HG02870 (cell line): Measurements from ENCODE around the gene TMEM184B.
"Not testable (repeated sequence)": the region's sequence is repeated elsewhere in the genome, so short reads cannot be mapped to it uniquely, and the experiment has no call there.

Experiments
- ATAC-seq: cut with Tn5 transposase; IDR thresholded peaks from one replicate; pipeline ENCODE4 v1.9.1; 2021; ENCODE audit warnings: mild to moderate bottlenecking, moderate library complexity; ENCODE audit not compliant: unreplicated experiment

Gene TMEM184B

GRCh38 chr22:38249803-38250642, 22.8 kb downstream of the TMEM184B start:
- ATAC-seq, result no peak

GRCh38 chr22:38249301-38249700, 23.5 kb downstream of the TMEM184B start:
- no peak for ATAC-seq

- no peak for ATAC-seq
Observed at GRCh38 chr22:38248280-38248679, 24.5 kb downstream of the TMEM184B start.

- ATAC-seq, result no peak
Observed at GRCh38 chr22:38247713-38248112, 25.1 kb downstream of the TMEM184B start.

GRCh38 chr22:38246692-38247091, 26.1 kb downstream of the TMEM184B start:
- ATAC-seq, result no peak

- no peak for ATAC-seq
Observed at GRCh38 chr22:38246046-38246658, 26.7 kb downstream of the TMEM184B start.

- ATAC-seq, result no peak
Observed at GRCh38 chr22:38244106-38244505, 28.7 kb downstream of the TMEM184B start.

- ATAC-seq, result no peak
Observed at GRCh38 chr22:38243007-38243765, 29.6 kb downstream of the TMEM184B start.

- ATAC-seq, result no peak
Observed at GRCh38 chr22:38240734-38241252, 32.0 kb downstream of the TMEM184B start.

GRCh38 chr22:38239101-38239761, 33.6 kb downstream of the TMEM184B start:
- no peak for ATAC-seq

GRCh38 chr22:38238519-38239071, 34.2 kb downstream of the TMEM184B start:
- no peak for ATAC-seq

GRCh38 chr22:38236786-38237185, 36.0 kb downstream of the TMEM184B start:
- no peak for ATAC-seq

GRCh38 chr22:38235240-38235850, 37.5 kb downstream of the TMEM184B start:
- ATAC-seq, result no peak

- ATAC-seq, result not testable (repeated sequence)
Observed at GRCh38 chr22:38233856-38234255, 39.0 kb downstream of the TMEM184B start.

- no peak for ATAC-seq
Observed at GRCh38 chr22:38233427-38233826, 39.4 kb downstream of the TMEM184B start.

GRCh38 chr22:38232196-38232595, 40.6 kb downstream of the TMEM184B start:
- no peak for ATAC-seq

GRCh38 chr22:38230916-38231315, 41.9 kb downstream of the TMEM184B start:
- no peak for ATAC-seq

GRCh38 chr22:38230108-38230825, 42.5 kb downstream of the TMEM184B start:
- ATAC-seq, result no peak
